HEK293 (cell line): ENCODE data around the gene RPS23.

ENCODE experiments used
- CTCF ChIA-PET: fragments of 350-600 bp; formaldehyde crosslinking; extraction: SDS; loops from one replicate; lab custom pipeline; 2021; ENCODE audit warnings: antibody characterized with exemption; lab: Yijun Ruan, JAX
- POLR2A ChIA-PET: fragments of 300-600 bp; formaldehyde crosslinking; extraction: SDS; loops from one replicate; lab custom pipeline; 2020; ENCODE audit warnings: antibody characterized with exemption, inconsistent platforms; lab: Yijun Ruan, JAX
- H3K27ac ChIP-seq: fragments of 200-500 bp; sonication (Bioruptor generic); 2 replicates; pipeline ENCODE4 v1.5.1; 2014; ENCODE audit warnings: low read depth, low read length, control low read depth, inconsistent platforms; ENCODE audit errors: extremely low read depth
- H3K36me3 ChIP-seq, 2 experiments: fragments of 200-500 bp in 1 of 2; sonication (Bioruptor generic) in 1 of 2; 1 replicate in 1 of 2; 2 replicates in 1 of 2; pipeline ENCODE4 v1.5.1; 2014 to 2017; ENCODE audit warnings: inconsistent platforms in 2 of 2, low read length in 2 of 2; ENCODE audit not compliant: control insufficient read depth in 2 of 2, insufficient read depth in 1 of 2
- H3K4me1 ChIP-seq: fragments of 200-500 bp; sonication (Bioruptor generic); 2 replicates; pipeline ENCODE4 v1.5.1; 2014; ENCODE audit warnings: mild to moderate bottlenecking, low read length, inconsistent platforms; ENCODE audit not compliant: control insufficient read depth, insufficient read depth
- H3K4me3 ChIP-seq: 2 replicates; pipeline ENCODE4 v1.5.1; 2011; ENCODE audit warnings: low read depth, mild to moderate bottlenecking, control low read depth, low read length, moderate library complexity
- H3K9me3 ChIP-seq: fragments of 200-500 bp; sonication (Bioruptor generic); 2 replicates; pipeline ENCODE4 v1.5.1; 2014; ENCODE audit warnings: low read depth, low read length, inconsistent platforms; ENCODE audit not compliant: control insufficient read depth, insufficient read depth
- GLI2 ChIP-seq: fragments of 450-650 bp; formaldehyde crosslinking; IDR thresholded peaks from 2 replicates; pipeline ENCODE4; 2017; ENCODE audit warnings: missing biosample characterization, missing genetic modification characterization, low read depth, borderline replicate concordance
- GLIS2 ChIP-seq: fragments of 450-650 bp; formaldehyde crosslinking; IDR thresholded peaks from 2 replicates; pipeline ENCODE4 v1.5.1; 2016; ENCODE audit warnings: missing biosample characterization, missing genetic modification characterization
- HOXA7 ChIP-seq: sonication (generic); formaldehyde crosslinking; IDR thresholded peaks from 2 replicates; pipeline ENCODE4 v1.8.1; 2022; ENCODE audit warnings: missing genetic modification reagents, borderline replicate concordance
- OVOL3 ChIP-seq: fragments of 450-650 bp; formaldehyde crosslinking; IDR thresholded peaks from 2 replicates; pipeline ENCODE4 v1.5.1; 2016; ENCODE audit warnings: missing biosample characterization, missing genetic modification characterization
- SCRT1 ChIP-seq: fragments of 450-650 bp; formaldehyde crosslinking; IDR thresholded peaks from 2 replicates; pipeline ENCODE4 v1.5.1; 2016; ENCODE audit warnings: missing biosample characterization, missing genetic modification characterization, borderline replicate concordance
- ZNF138 ChIP-seq: fragments of 450-650 bp; formaldehyde crosslinking; IDR thresholded peaks from 2 replicates; pipeline ENCODE4 v1.5.1; 2016; ENCODE audit warnings: missing biosample characterization, missing genetic modification characterization, borderline replicate concordance
- ZNF175 ChIP-seq: fragments of 450-650 bp; formaldehyde crosslinking; IDR thresholded peaks from 2 replicates; pipeline ENCODE4 v1.5.1; 2016; ENCODE audit warnings: missing biosample characterization, missing genetic modification characterization
- ZNF2 ChIP-seq: fragments of 450-650 bp; formaldehyde crosslinking; IDR thresholded peaks from 2 replicates; pipeline ENCODE4 v1.5.1; 2016; ENCODE audit warnings: missing biosample characterization, missing genetic modification characterization
- ZNF239 ChIP-seq: fragments of 450-650 bp; formaldehyde crosslinking; IDR thresholded peaks from 2 replicates; pipeline ENCODE4 v1.5.1; 2016; ENCODE audit warnings: missing biosample characterization, missing genetic modification characterization
- ZNF26 ChIP-seq: fragments of 450-650 bp; formaldehyde crosslinking; IDR thresholded peaks from 2 replicates; pipeline ENCODE4 v1.5.1; 2016; ENCODE audit warnings: missing biosample characterization, missing genetic modification characterization
- ZNF335 ChIP-seq: fragments of 450-650 bp; formaldehyde crosslinking; conservative IDR thresholded peaks from 2 replicates; pipeline ENCODE4 v1.5.1; 2016; ENCODE audit warnings: missing biosample characterization, missing genetic modification characterization
- ZNF518A ChIP-seq: fragments of 450-650 bp; formaldehyde crosslinking; conservative IDR thresholded peaks from 2 replicates; pipeline ENCODE4 v1.5.1; 2016; ENCODE audit warnings: low read depth, missing biosample characterization, missing genetic modification characterization
- ZNF529 ChIP-seq: fragments of 450-650 bp; formaldehyde crosslinking; IDR thresholded peaks from 2 replicates; pipeline ENCODE4 v1.5.1; 2017; ENCODE audit warnings: missing genetic modification characterization, missing biosample characterization; ENCODE audit not compliant: insufficient replicate concordance
- ZNF548 ChIP-seq: fragments of 450-650 bp; formaldehyde crosslinking; IDR thresholded peaks from 2 replicates; pipeline ENCODE4 v1.5.1; 2016; ENCODE audit warnings: missing biosample characterization, missing genetic modification characterization
- ZNF561 ChIP-seq: fragments of 450-650 bp; IDR thresholded peaks from 2 replicates; pipeline ENCODE4 v1.5.1; 2018; ENCODE audit warnings: missing biosample characterization, missing genetic modification characterization, borderline replicate concordance
- ZNF571 ChIP-seq: fragments of 450-650 bp; formaldehyde crosslinking; IDR thresholded peaks from 2 replicates; pipeline ENCODE4 v1.5.0; 2017; ENCODE audit warnings: missing biosample characterization, missing genetic modification characterization
- ZNF670 ChIP-seq: fragments of 450-650 bp; formaldehyde crosslinking; IDR thresholded peaks from 2 replicates; pipeline ENCODE4 v1.5.1; 2016; ENCODE audit warnings: missing biosample characterization, missing genetic modification characterization, low read depth
- ZNF701 ChIP-seq: fragments of 450-650 bp; formaldehyde crosslinking; IDR thresholded peaks from 2 replicates; pipeline ENCODE4 v1.5.1; 2016; ENCODE audit warnings: missing biosample characterization, missing genetic modification characterization
- TF ChIP-seq, protein P1 (sequence below): fragments of 450-650 bp; formaldehyde crosslinking; IDR thresholded peaks from 2 replicates; pipeline ENCODE4 v1.5.0; 2017; ENCODE audit warnings: missing biosample characterization, missing genetic modification characterization, borderline replicate concordance
- TF ChIP-seq, protein P2 (sequence below): fragments of 450-650 bp; formaldehyde crosslinking; IDR thresholded peaks from 2 replicates; pipeline ENCODE4 v1.5.1; 2016; ENCODE audit warnings: missing biosample characterization, missing genetic modification characterization
- TF ChIP-seq, protein P3 (sequence below): fragments of 450-650 bp; formaldehyde crosslinking; IDR thresholded peaks from 2 replicates; pipeline ENCODE4 v1.5.1; 2016; ENCODE audit warnings: missing biosample characterization, missing genetic modification characterization
- TF ChIP-seq, protein P4 (sequence below): fragments of 450-650 bp; IDR thresholded peaks from 2 replicates; pipeline ENCODE4 v1.5.1; 2018; ENCODE audit warnings: missing biosample characterization, mild to moderate bottlenecking, missing genetic modification characterization

The RPS23 gene

GRCh38 chr5:82287625-82288024, 9.5 kb upstream of the RPS23 start (continued):
- TF ChIP-seq ZNF670 (tag by site-specific recombination) (no peak), ZNF701 (tag by site-specific recombination) (no peak), OVOL3 (tag by site-specific recombination) (no peak), ZNF561 (tag by site-specific recombination) (no peak), ZNF518A (tag by site-specific recombination) (no peak), ZNF138 (tag by site-specific recombination) (no peak), ZNF239 (tag by site-specific recombination) (no peak), ZNF548 (tag by site-specific recombination) (no peak), ZNF571 (tag by site-specific recombination) (no peak)
- TF ChIP-seq, all 188 proteins: peak for 0

- TF ChIP-seq, protein P1, sequence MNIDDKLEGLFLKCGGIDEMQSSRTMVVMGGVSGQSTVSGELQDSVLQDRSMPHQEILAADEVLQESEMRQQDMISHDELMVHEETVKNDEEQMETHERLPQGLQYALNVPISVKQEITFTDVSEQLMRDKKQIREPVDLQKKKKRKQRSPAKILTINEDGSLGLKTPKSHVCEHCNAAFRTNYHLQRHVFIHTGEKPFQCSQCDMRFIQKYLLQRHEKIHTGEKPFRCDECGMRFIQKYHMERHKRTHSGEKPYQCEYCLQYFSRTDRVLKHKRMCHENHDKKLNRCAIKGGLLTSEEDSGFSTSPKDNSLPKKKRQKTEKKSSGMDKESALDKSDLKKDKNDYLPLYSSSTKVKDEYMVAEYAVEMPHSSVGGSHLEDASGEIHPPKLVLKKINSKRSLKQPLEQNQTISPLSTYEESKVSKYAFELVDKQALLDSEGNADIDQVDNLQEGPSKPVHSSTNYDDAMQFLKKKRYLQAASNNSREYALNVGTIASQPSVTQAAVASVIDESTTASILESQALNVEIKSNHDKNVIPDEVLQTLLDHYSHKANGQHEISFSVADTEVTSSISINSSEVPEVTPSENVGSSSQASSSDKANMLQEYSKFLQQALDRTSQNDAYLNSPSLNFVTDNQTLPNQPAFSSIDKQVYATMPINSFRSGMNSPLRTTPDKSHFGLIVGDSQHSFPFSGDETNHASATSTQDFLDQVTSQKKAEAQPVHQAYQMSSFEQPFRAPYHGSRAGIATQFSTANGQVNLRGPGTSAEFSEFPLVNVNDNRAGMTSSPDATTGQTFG (tag by site-specific recombination), result no peak
- TF ChIP-seq ZNF529 (tag by site-specific recombination) (no peak), GLIS2 (tag by site-specific recombination) (no peak), ZNF175 (no peak), HOXA7 (CRISPR knock-in tag) (no peak), GLI2 (tag by site-specific recombination) (no peak), SCRT1 (tag by site-specific recombination) (no peak), ZNF335 (no peak), ZNF2 (tag by site-specific recombination) (no peak), ZNF26 (tag by site-specific recombination) (no peak)
- TF ChIP-seq, protein P2, sequence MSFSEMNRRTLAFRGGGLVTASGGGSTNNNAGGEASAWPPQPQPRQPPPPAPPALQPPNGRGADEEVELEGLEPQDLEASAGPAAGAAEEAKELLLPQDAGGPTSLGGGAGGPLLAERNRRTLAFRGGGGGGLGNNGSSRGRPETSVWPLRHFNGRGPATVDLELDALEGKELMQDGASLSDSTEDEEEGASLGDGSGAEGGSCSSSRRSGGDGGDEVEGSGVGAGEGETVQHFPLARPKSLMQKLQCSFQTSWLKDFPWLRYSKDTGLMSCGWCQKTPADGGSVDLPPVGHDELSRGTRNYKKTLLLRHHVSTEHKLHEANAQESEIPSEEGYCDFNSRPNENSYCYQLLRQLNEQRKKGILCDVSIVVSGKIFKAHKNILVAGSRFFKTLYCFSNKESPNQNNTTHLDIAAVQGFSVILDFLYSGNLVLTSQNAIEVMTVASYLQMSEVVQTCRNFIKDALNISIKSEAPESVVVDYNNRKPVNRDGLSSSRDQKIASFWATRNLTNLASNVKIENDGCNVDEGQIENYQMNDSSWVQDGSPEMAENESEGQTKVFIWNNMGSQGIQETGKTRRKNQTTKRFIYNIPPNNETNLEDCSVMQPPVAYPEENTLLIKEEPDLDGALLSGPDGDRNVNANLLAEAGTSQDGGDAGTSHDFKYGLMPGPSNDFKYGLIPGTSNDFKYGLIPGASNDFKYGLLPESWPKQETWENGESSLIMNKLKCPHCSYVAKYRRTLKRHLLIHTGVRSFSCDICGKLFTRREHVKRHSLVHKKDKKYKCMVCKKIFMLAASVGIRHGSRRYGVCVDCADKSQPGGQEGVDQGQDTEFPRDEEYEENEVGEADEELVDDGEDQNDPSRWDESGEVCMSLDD (tag by site-specific recombination), result no peak
- TF ChIP-seq, protein P3, sequence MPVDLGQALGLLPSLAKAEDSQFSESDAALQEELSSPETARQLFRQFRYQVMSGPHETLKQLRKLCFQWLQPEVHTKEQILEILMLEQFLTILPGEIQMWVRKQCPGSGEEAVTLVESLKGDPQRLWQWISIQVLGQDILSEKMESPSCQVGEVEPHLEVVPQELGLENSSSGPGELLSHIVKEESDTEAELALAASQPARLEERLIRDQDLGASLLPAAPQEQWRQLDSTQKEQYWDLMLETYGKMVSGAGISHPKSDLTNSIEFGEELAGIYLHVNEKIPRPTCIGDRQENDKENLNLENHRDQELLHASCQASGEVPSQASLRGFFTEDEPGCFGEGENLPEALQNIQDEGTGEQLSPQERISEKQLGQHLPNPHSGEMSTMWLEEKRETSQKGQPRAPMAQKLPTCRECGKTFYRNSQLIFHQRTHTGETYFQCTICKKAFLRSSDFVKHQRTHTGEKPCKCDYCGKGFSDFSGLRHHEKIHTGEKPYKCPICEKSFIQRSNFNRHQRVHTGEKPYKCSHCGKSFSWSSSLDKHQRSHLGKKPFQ (tag by site-specific recombination), result no peak
- TF ChIP-seq, protein P4, sequence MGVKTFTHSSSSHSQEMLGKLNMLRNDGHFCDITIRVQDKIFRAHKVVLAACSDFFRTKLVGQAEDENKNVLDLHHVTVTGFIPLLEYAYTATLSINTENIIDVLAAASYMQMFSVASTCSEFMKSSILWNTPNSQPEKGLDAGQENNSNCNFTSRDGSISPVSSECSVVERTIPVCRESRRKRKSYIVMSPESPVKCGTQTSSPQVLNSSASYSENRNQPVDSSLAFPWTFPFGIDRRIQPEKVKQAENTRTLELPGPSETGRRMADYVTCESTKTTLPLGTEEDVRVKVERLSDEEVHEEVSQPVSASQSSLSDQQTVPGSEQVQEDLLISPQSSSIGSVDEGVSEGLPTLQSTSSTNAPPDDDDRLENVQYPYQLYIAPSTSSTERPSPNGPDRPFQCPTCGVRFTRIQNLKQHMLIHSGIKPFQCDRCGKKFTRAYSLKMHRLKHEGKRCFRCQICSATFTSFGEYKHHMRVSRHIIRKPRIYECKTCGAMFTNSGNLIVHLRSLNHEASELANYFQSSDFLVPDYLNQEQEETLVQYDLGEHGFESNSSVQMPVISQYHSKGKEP (tag by site-specific recombination), result no peak
- no peak overlapping the region for H3K4me3 ChIP-seq
- ChIA-PET POLR2A (no interaction called here), CTCF (no interaction called here)
- H3K36me3 ChIP-seq, result no peaks in the 10 kb centered on the region
- no peaks in the 10 kb centered on the region for H3K9me3 ChIP-seq
- H3K4me1 ChIP-seq, result no peaks in the 10 kb centered on the region
- H3K27ac ChIP-seq, result no peak overlapping the region
Measured at GRCh38 chr5:82285206-82285605, 7.1 kb upstream of the RPS23 start.
